Gastroesophageal sphincter (tissue), 3 donors: ENCODE results near the gene MND1.

ENCODE experiments used
- POLR2A ChIP-seq, 2 donors: fragments of 450-650 bp; IDR thresholded peaks; one replicate each; pipeline ENCODE4 v1.6.1; 2017; ENCODE audit warnings: antibody characterized with exemption in 2 of 2, mild to moderate bottlenecking in 2 of 2, moderate library complexity in 1 of 2
- POLR2AphosphoS5 ChIP-seq: sonication (generic); formaldehyde crosslinking; IDR thresholded peaks from one replicate; pipeline ENCODE4 v1.6.1; 2017; ENCODE audit warnings: antibody characterized with exemption
- TF ChIP-seq, protein P1 (sequence below), 4 experiments: fragments of 200-600 bp in 2 of 4; fragments of 450-650 bp in 2 of 4; sonication (generic) in 1 of 4; IDR thresholded peaks; one replicate each; pipeline ENCODE4 v1.5.1; 2017 to 2019; ENCODE audit warnings: antibody characterized with exemption in 4 of 4, mild to moderate bottlenecking in 2 of 4, moderate library complexity in 2 of 4

GRCh38 chr4:153324046-153324445 lies 20.4 kb upstream of the MND1 start:
- TF ChIP-seq, protein P1, sequence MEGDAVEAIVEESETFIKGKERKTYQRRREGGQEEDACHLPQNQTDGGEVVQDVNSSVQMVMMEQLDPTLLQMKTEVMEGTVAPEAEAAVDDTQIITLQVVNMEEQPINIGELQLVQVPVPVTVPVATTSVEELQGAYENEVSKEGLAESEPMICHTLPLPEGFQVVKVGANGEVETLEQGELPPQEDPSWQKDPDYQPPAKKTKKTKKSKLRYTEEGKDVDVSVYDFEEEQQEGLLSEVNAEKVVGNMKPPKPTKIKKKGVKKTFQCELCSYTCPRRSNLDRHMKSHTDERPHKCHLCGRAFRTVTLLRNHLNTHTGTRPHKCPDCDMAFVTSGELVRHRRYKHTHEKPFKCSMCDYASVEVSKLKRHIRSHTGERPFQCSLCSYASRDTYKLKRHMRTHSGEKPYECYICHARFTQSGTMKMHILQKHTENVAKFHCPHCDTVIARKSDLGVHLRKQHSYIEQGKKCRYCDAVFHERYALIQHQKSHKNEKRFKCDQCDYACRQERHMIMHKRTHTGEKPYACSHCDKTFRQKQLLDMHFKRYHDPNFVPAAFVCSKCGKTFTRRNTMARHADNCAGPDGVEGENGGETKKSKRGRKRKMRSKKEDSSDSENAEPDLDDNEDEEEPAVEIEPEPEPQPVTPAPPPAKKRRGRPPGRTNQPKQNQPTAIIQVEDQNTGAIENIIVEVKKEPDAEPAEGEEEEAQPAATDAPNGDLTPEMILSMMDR (IDR thresholded peaks at IDR 0.05), result no peak
- TF ChIP-seq POLR2A (IDR thresholded peaks at IDR 0.05), result no peak
- TF ChIP-seq POLR2AphosphoS5, result no peak
